GM19463 (cell line): ENCODE results near the gene BDKRB2.

Experiments used
- ATAC-seq: cut with Tn5 transposase; IDR thresholded peaks from one replicate; pipeline ENCODE4 v1.9.1; 2021; ENCODE audit warnings: mild to moderate bottlenecking, moderate library complexity; ENCODE audit not compliant: unreplicated experiment

The BDKRB2 gene

GRCh38 chr14:96250485-96250884 is 45.8 kb downstream of the BDKRB2 start:
- ATAC-seq: no peak

DNA sequence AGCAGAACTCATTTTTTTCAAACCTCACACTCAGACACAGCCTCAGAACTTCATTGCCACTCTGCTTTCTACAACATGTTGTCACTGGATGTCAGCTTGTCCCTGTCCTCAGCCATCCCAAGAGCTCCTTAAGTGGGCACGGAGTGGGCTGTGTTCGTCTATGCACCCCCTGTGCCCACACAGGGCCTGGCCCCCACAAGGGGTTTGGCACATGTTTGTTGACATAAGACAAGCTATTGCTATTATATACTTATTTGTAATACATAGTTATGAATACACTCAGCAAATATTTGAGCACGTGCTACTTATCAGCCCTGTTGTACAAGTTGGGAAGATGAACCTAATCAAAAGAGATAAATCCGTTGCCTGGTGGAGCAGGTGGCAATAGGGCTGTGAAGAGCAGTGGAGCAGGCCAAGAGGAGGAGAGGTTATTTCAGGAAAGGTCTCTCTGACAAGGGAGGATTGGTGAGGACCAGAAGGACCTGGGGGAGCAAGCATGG is 47.1 kb downstream of the BDKRB2 start:
- no peak for ATAC-seq

- no peak for ATAC-seq
Observed at GRCh38 chr14:96252323-96252998, 47.8 kb downstream of the BDKRB2 start.

DNA sequence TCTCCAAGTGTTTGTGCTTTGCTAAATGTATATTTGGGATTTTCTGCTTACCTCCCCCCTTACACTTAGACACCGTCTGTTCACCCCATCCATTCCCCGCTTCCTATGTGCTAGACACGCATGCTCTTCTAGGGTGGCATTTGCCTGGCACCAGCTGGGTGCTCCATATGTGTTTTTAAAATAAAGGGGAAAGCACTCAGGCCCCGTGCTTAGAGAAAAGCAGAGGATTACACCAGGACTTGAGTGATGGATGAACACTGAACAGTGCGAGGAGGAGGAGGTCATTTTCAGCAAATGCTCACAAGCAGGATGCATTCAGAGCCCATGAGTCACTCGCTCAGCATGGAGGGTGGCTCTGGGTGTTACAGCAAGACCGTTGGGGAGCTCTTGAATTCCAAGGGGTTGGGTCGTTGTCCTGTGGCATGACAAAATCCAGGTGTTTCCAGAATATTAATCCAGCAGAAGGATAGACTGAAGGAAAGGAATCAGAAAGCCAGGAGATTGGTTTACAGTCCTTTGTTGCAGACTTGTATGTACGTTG is 48.4 kb downstream of the BDKRB2 start:
- no peak for ATAC-seq

DNA sequence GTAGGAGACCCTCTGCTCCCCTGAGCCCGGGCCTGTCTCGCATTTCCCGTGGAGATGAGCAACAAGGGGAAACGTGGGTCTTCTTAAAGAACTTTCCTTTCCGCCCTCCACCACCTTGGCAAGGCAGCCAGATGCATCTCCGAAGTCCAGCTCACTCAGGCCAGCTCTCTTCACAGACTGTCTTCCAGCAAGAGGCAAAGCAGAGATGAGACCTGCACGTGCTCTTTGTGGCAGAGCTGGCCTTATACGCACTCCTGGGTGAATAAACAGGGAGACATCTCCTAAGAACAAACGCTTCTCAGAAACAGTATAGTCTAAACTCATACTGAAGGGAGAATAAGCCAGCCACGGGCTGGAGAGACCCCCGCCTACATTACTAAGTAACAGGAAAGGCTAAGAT is 50.0 kb downstream of the BDKRB2 start:
- no peak for ATAC-seq

GRCh38 chr14:96255501-96256366 is 51.1 kb downstream of the BDKRB2 start, which contains the start of gene BDKRB1:
BDKRB1 (plus strand) TSS chr14:96256210; CDS start chr14:96263683, 7,473 bp downstream.
- ATAC-seq: no peak

DNA sequence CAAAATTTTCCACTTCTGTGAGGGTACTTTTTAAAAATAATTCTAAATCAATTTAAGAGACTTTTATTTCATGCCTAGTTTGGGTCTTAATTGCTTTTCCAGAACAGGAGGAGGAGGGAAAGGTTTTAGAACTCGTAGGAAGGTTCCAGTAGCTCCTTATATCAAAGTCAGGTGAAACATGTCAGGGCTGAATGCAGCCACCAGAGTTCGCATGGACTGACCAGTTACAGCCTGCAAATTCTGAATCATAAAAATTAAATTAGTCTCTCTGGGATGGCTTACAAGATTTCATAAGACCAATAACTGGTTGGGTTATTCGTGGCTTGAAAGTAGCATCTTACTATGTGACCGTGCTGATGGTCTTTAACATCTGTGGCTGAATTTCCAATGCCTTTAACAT is 51.8 kb downstream of the BDKRB2 start:
- ATAC-seq: no peak

DNA sequence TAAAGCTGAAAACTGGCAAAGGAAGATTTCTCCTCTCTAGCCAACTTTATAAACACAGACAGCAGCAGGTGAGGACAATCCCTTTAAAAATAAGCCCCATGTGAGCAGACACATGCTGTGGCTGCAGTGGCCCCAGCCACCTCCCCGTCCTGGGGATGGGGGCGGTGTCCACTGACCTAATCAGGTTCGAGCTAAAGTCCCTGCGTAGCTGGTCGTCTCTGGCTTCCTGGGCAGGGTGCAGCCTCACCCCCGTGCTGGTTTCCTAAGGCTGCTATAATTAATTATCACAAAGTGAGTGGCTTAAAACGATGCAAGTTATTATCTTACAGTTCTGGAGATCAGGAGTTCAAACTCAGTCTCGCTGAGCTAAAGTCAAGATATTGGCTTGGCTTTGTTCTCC is 52.4 kb downstream of the BDKRB2 start:
- no peak for ATAC-seq

DNA sequence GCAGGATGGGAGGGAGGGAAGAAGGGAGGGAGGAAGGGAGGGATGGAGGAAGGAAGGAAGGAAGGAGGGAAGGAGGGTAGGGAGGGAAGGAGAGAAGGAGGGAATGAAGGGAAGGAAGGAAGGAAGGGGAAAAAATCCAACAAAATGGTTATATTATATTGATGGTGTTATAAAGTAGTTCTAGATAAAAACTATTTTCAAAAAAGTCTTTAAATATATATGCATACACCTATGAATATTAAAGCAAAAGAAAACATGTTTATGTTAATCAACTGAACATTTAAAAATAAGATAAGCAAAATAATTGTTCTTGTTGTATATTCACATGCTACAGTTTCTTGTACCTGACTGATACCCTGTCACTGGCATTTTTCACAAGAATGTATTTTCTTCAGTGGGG is 53.3 kb downstream of the BDKRB2 start:
- ATAC-seq: no peak

GRCh38 chr14:96260341-96260821 is 55.7 kb downstream of the BDKRB2 start:
- ATAC-seq: no peak

DNA sequence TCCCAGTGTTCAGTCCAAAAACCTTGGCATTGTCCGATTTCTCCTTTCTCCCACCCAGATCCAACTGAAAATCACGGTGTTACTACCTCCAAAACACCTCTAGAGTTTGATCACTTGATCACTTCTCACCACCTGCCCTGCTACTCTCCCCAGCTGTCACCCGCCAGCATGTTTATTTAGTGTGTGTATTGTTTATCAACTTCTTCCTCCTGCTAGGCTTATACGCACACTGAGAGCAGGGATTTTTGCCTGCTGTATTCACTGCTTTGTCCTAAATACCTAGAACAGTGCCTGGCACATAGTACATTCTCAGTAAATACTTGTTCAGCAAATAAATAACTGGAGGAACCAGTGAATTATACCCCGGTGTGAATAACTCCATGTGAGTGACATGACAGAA is 56.4 kb downstream of the BDKRB2 start:
- no peak for ATAC-seq

DNA sequence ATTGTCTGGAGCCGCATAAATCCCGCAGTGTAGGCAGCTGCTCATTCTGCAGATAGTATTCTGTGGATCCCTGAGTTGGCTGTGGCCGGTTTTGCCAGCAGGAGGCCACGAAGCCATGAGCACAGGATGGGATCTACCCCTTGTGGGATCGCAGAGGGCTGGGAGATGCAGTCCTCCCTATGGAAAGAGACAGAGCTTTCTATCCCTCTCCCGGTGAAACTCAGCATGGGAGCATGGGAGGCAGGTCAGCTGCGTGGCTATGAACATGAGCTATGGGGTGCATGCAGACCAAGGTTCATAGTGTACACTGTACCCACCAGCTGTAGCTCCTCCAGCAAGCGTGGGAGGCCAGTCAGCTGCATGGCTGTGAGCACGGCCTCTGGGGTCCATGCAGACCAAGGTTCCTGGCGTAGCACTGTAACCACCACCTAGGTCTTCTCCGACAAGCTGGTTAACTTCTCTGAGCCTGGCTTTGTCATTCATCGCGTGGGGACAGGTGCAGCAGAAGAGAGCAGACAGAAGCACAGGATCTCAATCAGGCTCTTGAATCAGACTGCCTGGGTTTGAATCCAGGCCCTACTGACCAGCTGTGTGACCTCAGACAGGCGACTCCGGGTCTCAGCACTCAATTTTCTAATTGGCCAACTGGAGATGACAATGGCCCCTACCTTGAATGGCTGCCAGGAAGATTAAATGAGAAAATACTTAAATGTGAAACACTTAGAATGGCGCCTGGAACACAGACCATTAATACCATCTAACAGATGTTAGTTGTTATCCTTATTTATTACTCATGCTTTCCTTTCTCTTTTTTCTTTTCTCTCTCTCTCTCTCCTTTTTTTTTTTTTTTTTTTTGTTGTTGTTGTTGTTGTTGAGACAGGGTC is 57.4 kb downstream of the BDKRB2 start:
- ATAC-seq: no peak

DNA sequence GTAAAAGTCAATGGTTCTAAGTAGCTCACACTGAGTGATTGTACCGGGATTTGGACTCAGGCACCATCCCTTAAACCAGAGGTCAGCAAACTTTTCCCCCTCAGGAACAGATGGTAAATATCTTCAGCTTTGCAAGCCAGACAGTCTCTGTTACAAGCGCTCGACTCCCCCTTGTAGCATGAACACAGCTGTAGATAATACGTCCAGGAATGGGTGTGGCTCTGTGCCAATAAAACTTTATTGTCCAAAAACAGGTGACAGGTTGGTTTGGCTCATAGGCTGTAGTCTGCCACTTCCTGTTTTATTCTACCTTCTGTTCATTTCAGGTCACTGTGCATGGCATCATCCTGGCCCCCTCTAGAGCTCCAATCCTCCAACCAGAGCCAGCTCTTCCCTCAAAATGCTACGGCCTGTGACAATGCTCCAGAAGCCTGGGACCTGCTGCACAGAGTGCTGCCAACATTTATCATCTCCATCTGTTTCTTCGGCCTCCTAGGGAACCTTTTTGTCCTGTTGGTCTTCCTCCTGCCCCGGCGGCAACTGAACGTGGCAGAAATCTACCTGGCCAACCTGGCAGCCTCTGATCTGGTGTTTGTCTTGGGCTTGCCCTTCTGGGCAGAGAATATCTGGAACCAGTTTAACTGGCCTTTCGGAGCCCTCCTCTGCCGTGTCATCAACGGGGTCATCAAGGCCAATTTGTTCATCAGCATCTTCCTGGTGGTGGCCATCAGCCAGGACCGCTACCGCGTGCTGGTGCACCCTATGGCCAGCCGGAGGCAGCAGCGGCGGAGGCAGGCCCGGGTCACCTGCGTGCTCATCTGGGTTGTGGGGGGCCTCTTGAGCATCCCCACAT is 58.9 kb downstream of the BDKRB2 start:
- no peak for ATAC-seq

DNA sequence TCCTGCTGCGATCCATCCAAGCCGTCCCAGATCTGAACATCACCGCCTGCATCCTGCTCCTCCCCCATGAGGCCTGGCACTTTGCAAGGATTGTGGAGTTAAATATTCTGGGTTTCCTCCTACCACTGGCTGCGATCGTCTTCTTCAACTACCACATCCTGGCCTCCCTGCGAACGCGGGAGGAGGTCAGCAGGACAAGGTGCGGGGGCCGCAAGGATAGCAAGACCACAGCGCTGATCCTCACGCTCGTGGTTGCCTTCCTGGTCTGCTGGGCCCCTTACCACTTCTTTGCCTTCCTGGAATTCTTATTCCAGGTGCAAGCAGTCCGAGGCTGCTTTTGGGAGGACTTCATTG is 59.5 kb downstream of the BDKRB2 start:
- no peak for ATAC-seq

GRCh38 chr14:96264853-96265252 is 60.2 kb downstream of the BDKRB2 start:
- ATAC-seq: no peak

- no peak for ATAC-seq
Observed at GRCh38 chr14:96265383-96266095, 60.9 kb downstream of the BDKRB2 start.

DNA sequence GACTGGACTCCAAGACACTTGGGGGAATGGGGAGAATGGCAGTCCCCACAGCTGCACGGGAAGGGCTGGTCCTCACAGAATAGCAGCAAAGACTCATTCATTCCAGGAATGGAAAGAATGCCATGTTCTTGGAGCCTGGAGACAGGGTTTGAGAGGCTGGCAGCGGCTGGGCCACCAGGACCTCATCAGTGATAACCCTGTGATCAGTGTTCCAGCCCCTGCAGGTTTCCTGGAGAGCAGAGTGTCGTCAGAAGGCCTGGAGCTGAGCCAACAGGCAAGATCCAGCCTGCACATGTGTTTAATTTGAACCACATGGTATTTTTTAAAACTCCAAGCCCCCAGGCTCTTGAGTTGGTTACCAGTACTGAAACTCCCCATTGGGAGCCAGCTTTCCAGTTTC is 62.7 kb downstream of the BDKRB2 start:
- no peak for ATAC-seq

DNA sequence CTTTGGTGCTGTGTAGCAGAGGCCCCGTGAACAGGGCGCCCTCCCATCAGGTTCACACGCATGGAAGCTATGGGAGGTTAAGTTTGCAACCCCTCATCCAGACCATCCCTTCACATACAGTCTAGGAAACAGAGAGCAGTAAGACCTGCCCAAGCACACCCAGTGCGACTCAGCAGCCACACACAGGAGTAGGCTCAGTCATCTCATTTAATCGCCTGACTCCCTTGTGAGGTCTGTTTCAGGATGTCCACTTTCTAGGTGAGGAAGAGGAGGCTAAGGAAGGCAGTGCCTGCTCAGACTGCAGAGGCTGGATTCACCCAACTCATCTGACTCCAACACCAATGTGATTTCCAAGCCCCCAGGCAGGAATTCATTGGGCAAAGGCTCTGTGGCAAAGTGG is 63.3 kb downstream of the BDKRB2 start:
- ATAC-seq: no peak
